Measurements from ENCODE around the gene ASPM.
"Not testable (repeated sequence)": the region's sequence is repeated elsewhere in the genome, so short reads cannot be mapped to it uniquely, and the experiment has no call there.

Gene ASPM

DNA sequence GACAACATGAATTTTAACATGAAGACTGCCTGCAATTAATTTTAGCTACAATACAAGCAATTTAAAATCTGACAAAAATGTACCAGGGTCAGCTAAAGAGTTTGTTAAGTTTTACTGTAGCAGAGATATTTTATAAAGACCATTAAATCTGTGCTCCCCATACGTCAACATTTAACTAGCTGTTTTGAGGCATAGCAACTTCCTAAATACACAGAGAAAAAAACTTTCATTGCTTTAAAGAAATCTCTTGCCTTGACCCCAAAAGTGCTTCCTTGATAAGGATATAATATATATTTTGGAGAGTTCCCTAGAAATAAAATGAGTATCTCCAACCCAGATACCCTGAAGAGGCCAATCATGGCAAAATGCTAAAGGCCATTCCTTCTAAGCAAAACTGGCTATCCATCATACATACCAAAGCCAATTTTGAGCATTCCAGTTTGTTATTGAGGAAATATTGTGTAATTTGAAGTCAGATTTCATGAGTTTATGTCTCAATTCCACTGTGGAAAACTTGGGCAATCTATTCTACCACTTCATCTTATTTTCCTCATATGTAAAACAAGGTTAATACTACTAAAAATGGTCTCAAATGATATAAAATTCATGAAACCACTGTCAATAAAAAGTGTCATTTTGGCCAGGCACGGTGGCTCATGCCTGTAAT is 19.1 kb downstream of the ASPM start:
- H3K4me3 Mint-ChIP-seq = no peak overlapping the region
- H3K27ac Mint-ChIP-seq = no peak overlapping the region
- no peaks in the 10 kb centered on the region for H3K27me3 Mint-ChIP-seq
- intact Hi-C loops (cut with micrococcal nuclease) = no loop called here
- no peaks in the 10 kb centered on the region for H3K9me3 Mint-ChIP-seq
- H3K4me1 Mint-ChIP-seq (ENCODE audit: low read depth) = no peaks in the 10 kb centered on the region
- no peaks in the 10 kb centered on the region for H3K36me3 Mint-ChIP-seq (ENCODE audit: low read depth)

DNA sequence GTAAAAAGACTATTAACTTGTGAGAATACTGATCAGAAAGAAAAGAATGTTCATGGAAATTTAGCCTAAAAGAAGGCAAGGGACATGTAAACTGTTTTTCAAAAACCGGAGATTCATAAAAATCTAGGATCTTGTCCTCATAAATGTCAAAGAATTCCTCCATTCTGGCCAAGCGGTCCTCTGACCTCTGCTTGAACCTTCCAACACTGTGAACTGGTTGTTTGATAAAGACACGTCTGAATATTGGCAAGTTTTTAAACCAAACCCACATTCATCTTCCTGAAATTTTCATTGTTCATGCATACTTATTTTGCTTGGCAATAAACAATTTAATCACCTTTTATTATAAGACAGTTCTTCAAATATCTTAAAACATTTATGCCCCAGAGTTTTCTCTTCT is 19.8 kb downstream of the ASPM start:
- H3K4me3 Mint-ChIP-seq = no peak overlapping the region
- H3K27me3 Mint-ChIP-seq = no peaks in the 10 kb centered on the region
- no peaks in the 10 kb centered on the region for H3K9me3 Mint-ChIP-seq
- H3K36me3 Mint-ChIP-seq (ENCODE audit: low read depth) = no peaks in the 10 kb centered on the region
- H3K27ac Mint-ChIP-seq = no peak overlapping the region
- no peaks in the 10 kb centered on the region for H3K4me1 Mint-ChIP-seq (ENCODE audit: low read depth)
- intact Hi-C loops (cut with micrococcal nuclease) = no loop called here

DNA sequence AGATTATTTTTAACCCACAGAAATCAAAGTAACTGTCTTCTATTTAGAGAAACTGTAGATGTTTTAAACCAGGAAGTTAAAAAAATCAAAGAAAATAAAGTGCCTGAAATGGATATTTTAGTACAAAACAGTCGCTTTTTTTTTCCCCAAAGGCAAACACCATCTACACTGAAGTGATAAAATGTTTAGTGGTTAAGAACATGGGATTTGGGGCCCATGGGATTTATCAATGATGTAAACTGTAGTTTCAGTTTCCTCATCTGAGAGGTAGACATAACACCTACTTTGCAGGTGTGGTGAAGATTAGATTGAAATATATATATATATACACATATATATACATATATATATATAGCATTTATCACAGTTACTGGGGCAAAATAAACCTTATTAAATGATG is 22.1 kb downstream of the ASPM start:
- H3K27me3 Mint-ChIP-seq = no peaks in the 10 kb centered on the region
- H3K4me1 Mint-ChIP-seq (ENCODE audit: low read depth) = no peaks in the 10 kb centered on the region
- H3K9me3 Mint-ChIP-seq = no peaks in the 10 kb centered on the region
- no peak overlapping the region for H3K4me3 Mint-ChIP-seq
- no peaks in the 10 kb centered on the region for H3K36me3 Mint-ChIP-seq (ENCODE audit: low read depth)
- no peak overlapping the region for H3K27ac Mint-ChIP-seq
- intact Hi-C loops (cut with micrococcal nuclease) = no loop called here

DNA sequence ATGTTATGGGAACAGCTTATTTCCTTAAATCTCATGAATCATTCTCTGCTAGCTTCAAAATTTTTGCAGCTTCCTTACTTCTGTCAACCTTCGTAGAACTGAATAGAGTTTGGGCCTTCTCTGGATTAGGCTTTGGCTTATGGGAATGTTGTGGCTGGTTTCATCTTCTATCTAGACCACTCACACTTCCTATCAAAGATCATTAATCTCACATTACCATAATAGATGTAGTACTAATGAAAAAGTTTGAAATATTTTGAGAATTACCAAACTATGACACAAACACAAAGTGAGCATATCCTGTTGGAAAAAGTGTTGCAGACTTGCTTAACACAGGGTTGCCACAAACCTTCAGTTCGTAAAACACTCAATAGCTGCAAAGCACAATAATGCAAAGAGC is 30.3 kb downstream of the ASPM start:
- H3K27me3 Mint-ChIP-seq = no peaks in the 10 kb centered on the region
- no peaks in the 10 kb centered on the region for H3K9me3 Mint-ChIP-seq
- H3K4me1 Mint-ChIP-seq (ENCODE audit: low read depth) = no peaks in the 10 kb centered on the region
- no peak overlapping the region for H3K27ac Mint-ChIP-seq
- peaks cover 12% of the 10 kb centered on the region for H3K36me3 Mint-ChIP-seq (ENCODE audit: low read depth)
- H3K4me3 Mint-ChIP-seq = no peak overlapping the region
- intact Hi-C loops (cut with micrococcal nuclease) = no loop called here

DNA sequence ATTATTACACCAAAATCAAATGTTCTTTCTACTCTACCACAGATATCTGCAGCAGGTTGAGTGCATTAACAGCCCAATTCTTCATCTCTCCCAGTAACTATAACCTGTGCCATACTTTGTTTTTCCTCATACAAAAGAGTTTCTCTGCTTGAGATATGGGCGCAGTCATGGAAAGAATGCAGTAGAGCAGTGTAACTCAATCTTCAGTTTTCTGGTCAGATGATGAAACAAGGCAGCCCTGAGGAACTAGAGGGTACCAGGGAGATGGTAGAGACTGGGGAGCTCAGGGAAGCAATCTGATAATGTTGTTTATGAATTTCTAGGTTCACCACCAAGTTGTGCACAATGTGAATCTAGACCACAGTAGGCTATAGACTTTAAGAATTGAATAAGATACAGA is 39.6 kb downstream of the ASPM start:
- Mint-ChIP-seq H3K4me3 (no peak overlapping the region), H3K27me3 (no peaks in the 10 kb centered on the region), H3K9me3 (peaks cover 20% of the 10 kb centered on the region), H3K36me3 (ENCODE audit: low read depth) (peaks cover 29% of the 10 kb centered on the region), H3K4me1 (ENCODE audit: low read depth) (no peaks in the 10 kb centered on the region), H3K27ac (no peak overlapping the region)
- intact Hi-C loops (cut with micrococcal nuclease) = no loop called here

DNA sequence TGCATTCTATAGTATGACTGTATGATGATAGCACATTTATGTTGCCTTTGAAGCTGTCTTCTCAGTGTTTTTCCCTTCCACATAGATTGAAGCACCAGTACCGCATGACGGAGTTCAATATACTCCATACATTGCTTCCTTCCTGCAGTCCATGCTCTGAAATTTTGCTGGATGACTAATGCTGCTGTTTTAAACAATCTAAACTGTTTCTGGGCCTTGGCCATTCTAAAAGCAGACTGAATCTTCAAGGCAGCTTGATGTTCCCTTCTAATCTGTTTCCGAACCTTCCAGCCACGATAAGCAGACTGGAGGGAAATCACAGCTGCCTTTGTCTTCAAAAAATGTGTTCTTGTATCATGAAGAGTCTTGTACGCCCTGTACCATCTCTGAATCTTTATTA is 43.2 kb downstream of the ASPM start:
- H3K4me1 Mint-ChIP-seq (ENCODE audit: low read depth) = no peaks in the 10 kb centered on the region
- no peak overlapping the region for H3K27ac Mint-ChIP-seq
- H3K4me3 Mint-ChIP-seq = no peak overlapping the region
- H3K27me3 Mint-ChIP-seq = no peaks in the 10 kb centered on the region
- intact Hi-C loops (cut with micrococcal nuclease) = no loop called here
- H3K36me3 Mint-ChIP-seq (ENCODE audit: low read depth) = peaks cover 11% of the 10 kb centered on the region
- peaks cover 20% of the 10 kb centered on the region for H3K9me3 Mint-ChIP-seq

DNA sequence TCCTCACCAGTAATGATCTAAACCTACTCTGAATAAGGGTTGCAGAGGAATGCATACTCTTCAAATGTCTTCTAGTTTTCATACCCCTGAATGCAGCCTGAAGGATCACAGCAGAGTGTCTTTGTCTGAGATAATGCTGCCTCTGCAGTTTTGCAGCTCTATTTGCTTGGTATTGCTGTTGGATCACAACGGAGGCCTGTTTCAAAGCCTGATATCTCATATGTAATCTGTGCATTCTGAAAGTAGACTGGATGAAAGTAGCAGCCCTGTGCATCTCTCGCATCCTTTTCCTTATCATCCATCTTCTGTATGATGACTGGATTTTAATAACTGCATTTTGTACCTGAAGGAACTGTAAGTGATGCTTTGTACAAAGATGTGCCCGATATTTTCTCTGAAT is 44.5 kb downstream of the ASPM start:
- peaks cover 20% of the 10 kb centered on the region for H3K9me3 Mint-ChIP-seq
- H3K27me3 Mint-ChIP-seq = no peaks in the 10 kb centered on the region
- H3K4me1 Mint-ChIP-seq (ENCODE audit: low read depth) = no peaks in the 10 kb centered on the region
- intact Hi-C loops (cut with micrococcal nuclease) = no loop called here
- peaks cover 7% of the 10 kb centered on the region for H3K36me3 Mint-ChIP-seq (ENCODE audit: low read depth)
- H3K27ac Mint-ChIP-seq = no peak overlapping the region
- H3K4me3 Mint-ChIP-seq = no peak overlapping the region

DNA sequence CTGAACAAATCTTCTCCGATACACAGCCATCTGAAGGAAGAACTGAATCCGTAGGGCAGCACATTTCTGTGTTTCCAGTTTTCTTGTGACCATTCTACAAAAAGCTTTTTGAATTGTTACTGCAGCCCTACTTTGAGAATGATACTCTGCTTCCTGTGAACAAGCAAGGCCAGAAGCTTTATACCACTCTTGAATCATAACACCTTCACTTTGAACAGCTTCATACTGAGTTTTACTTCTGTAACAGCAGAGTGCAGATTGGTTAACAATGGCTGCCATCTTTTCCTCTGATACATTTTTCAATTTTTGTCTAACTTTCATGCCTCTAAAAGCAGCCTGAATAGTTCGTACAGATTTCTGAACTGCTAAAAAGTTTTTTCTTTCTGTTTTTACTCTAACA is 45.8 kb downstream of the ASPM start:
- Mint-ChIP-seq H3K27me3 (no peaks in the 10 kb centered on the region), H3K36me3 (ENCODE audit: low read depth) (peaks cover 7% of the 10 kb centered on the region), H3K4me1 (ENCODE audit: low read depth) (no peaks in the 10 kb centered on the region), H3K9me3 (peaks cover 20% of the 10 kb centered on the region), H3K4me3 (no peak overlapping the region), H3K27ac (no peak overlapping the region)
- intact Hi-C loops (cut with micrococcal nuclease) = no loop called here

DNA sequence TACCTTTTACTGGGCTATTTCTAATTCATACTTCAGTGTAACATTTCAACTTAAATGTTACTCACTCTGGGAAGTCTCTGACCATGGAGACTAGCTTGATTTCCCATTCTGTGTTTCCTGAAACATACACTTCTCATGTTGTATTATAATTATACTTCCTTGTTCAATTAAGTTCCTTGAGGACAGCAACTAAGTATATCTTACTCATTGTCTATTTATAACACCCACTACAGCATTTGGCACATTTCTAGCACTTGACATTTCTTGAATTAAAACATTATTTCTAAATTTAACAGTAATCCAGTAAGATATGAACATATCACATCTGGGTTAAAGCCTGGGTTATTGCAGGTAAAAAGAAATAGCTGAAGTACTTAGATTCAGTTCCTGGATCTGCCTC is 47.0 kb downstream of the ASPM start:
- peaks cover 3% of the 10 kb centered on the region for H3K36me3 Mint-ChIP-seq (ENCODE audit: low read depth)
- H3K27me3 Mint-ChIP-seq = no peaks in the 10 kb centered on the region
- no peak overlapping the region for H3K4me3 Mint-ChIP-seq
- H3K4me1 Mint-ChIP-seq (ENCODE audit: low read depth) = no peaks in the 10 kb centered on the region
- H3K27ac Mint-ChIP-seq = no peak overlapping the region
- intact Hi-C loops (cut with micrococcal nuclease) = no loop called here
- peaks cover 20% of the 10 kb centered on the region for H3K9me3 Mint-ChIP-seq

DNA sequence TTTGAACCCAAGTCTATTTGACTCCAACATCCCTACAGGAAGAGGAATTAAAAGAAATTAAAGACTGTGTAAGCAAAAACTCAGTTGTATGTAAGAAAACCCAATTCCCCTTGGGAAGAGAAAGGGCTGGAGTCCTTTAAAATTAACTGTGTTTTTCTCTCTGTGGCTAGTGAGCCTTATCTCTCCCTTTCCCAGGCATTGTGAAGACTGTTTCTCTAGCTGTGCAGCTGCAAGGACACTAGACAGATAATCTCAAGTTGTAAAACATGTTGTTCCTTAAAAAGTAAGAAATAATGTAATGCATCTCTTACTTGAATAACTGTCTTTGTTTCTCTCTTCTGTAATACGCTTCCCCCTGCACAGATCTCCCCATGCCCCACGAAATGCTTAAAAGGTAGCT is 49.5 kb downstream of the ASPM start:
- intact Hi-C loops (cut with micrococcal nuclease) = not testable (repeated sequence)

DNA sequence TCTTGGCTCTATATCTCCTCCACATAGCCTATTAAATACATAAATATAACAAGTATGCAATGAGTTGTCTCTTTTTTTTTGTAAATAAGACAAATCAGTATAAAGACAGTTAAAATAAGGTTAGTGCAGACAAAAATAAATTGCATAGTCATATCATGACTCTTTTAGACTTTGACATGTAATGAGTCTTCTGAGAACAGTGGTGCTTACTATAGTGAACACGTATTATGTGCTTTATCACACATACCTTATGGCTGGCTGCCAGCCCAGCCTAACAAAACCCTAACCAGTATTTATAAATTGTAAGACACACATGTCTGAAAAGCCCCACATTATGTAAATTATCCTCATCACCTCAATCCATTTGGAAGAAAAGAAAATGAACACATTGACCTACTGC is 50.3 kb downstream of the ASPM start:
- H3K36me3 Mint-ChIP-seq (ENCODE audit: low read depth) = no peaks in the 10 kb centered on the region
- H3K27me3 Mint-ChIP-seq = no peaks in the 10 kb centered on the region
- no peak overlapping the region for H3K27ac Mint-ChIP-seq
- H3K9me3 Mint-ChIP-seq = no peaks in the 10 kb centered on the region
- intact Hi-C loops (cut with micrococcal nuclease) = no loop called here
- no peaks in the 10 kb centered on the region for H3K4me1 Mint-ChIP-seq (ENCODE audit: low read depth)
- no peak overlapping the region for H3K4me3 Mint-ChIP-seq

More for the DNA sequence above, 49.5 kb downstream of the ASPM start:
- not testable (repeated sequence) for H3K4me1 Mint-ChIP-seq (ENCODE audit: low read depth); H3K4me3 Mint-ChIP-seq; H3K9me3 Mint-ChIP-seq; H3K27ac Mint-ChIP-seq; H3K36me3 Mint-ChIP-seq (ENCODE audit: low read depth); H3K27me3 Mint-ChIP-seq

DNA sequence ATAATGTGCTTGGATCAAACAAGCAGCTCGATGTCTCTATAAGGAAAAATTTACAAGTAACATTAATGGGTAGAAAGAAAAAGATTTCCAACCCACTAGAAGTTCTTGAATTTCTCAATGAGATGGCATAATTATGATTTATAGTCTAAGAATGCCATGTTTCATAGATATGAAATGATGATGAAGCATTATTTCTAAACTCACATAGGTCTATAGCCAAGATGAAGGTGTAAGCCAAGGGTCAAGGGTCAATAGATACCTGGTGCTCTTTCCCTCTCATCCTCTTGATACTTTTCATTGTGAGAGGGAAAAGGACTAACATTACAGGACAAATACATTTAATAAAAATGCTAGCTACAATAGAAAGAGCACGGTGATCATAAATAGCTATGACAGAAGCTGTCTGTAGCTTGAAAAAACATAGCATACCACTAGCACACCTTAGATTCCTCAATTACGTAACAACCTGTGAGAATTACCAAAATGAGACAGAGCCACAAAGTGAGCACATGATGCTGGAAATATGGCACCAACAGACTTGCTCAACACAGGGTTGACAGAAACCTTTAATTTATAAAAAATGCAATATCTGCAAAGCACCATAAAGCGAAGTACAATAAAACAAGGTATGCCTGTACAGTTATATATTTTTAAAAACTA is 53.1 kb downstream of the ASPM start:
- Mint-ChIP-seq H3K27me3 (no peaks in the 10 kb centered on the region), H3K4me3 (no peak overlapping the region), H3K4me1 (ENCODE audit: low read depth) (no peaks in the 10 kb centered on the region), H3K36me3 (ENCODE audit: low read depth) (no peaks in the 10 kb centered on the region), H3K9me3 (no peaks in the 10 kb centered on the region), H3K27ac (no peak overlapping the region)
- intact Hi-C loops (cut with micrococcal nuclease) = no loop called here

DNA sequence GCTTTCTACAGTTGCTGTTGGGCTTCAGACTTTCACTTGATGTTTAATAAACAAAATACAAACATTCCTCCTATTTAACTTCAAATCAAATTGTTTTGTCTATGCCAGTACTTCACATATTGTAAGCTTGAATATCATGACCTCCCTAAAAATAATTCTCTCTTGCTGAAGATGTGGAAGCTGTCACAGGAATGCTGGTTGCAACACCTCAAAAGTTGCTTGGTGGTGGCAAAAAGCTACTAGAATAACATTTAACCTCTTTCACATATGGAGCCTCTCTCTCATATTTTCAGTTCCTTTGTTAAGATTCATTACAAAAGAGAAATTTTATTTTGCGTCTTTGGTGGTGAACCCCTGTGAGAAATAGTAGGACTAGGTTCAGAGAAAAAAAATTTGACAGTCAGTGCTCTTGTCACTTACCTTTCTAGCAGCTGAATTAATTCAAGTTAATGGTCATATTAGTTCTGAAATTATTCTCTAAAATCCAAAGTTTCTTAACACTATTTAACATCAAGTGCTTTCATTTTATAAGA is 53.9 kb downstream of the ASPM start:
- no peaks in the 10 kb centered on the region for H3K27me3 Mint-ChIP-seq
- H3K9me3 Mint-ChIP-seq = no peaks in the 10 kb centered on the region
- H3K4me1 Mint-ChIP-seq (ENCODE audit: low read depth) = no peaks in the 10 kb centered on the region
- H3K4me3 Mint-ChIP-seq = no peak overlapping the region
- H3K36me3 Mint-ChIP-seq (ENCODE audit: low read depth) = peaks cover 2% of the 10 kb centered on the region
- no peak overlapping the region for H3K27ac Mint-ChIP-seq
- intact Hi-C loops (cut with micrococcal nuclease) = no loop called here

DNA sequence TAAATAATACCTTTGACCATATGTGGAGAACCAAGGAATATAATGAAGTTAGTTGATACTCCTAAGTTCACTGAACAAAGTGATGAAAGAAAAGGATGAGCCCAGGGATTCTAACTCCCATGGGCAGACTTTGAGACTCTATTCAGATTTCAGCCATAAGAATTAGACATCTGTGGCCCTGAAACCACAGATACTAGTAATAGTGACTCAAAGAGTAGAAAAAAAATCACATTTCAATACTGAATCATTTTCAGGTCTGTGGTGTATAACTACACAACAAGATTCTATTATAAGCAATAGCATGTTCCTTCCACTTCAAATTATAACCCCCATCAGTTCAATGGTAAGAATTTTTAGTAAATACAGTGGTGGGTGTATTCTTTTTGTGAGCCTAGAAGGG is 63.0 kb downstream of the ASPM start:
- peaks cover 42% of the 10 kb centered on the region for H3K9me3 Mint-ChIP-seq
- H3K4me3 Mint-ChIP-seq = no peak overlapping the region
- no peak overlapping the region for H3K27ac Mint-ChIP-seq
- no peaks in the 10 kb centered on the region for H3K27me3 Mint-ChIP-seq
- H3K36me3 Mint-ChIP-seq (ENCODE audit: low read depth) = peaks cover 45% of the 10 kb centered on the region
- intact Hi-C loops (cut with micrococcal nuclease) = no loop called here
- H3K4me1 Mint-ChIP-seq (ENCODE audit: low read depth) = no peaks in the 10 kb centered on the region
